GM18517 (cell line): Measurements from ENCODE around the gene MRS2.

Experiments
- ATAC-seq: cut with Tn5 transposase; IDR thresholded peaks from one replicate; pipeline ENCODE4 v1.9.1; 2021; ENCODE audit warnings: mild to moderate bottlenecking, moderate library complexity; ENCODE audit not compliant: unreplicated experiment

MRS2 gene

DNA sequence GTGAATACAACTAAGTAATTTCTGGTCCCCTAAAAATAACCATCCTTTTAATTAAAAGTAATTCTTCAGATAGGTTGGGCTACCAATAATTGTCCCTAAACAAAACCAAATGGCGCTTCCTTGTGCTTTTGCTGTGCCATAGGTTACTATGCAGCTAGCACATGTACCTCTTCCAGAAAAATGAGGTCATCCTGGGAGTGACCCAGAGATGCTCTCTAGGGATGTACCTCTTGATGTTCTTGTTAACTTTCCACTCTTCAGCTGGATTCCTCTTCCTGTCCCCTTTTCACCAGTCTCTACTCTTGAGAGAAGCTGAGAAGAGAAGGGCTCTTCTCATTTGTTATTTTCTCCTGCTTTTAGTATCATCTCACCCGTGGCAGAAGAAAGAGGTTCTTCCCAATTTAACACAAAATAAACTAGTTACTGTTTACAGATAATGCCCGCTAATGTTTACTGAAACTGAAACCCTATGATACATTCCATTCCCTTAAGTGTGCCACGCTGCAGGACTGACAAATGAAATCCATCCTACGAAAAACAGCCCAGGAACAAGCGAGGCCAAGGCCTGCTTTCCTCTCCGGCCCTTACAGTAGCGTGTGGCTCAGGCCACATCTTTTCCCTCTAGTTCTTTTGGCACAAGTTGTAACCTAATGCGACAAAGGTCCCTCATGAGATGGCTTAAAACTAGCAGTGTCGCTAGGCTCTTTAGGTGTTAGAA, 24.2 kb downstream of the MRS2 start:
- ATAC-seq = no peak

DNA sequence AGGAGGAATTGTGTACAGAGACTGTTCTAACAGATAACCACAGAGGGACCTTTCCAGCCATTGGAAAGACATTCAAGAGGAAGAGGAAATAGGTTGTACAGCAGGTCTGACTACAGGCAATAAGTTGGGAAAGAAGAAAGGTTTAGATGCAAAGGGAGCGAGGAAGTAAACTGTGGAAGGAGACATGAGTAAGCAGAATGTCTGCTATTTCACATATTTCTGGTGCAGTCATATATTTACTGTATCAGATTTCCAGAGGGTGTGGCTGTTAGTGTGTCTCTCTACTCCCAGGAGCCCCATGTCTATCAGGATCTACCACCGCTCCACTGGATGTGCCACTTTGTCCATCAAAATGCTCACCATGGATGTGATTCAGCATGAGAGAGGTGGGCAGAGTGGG, 25.9 kb downstream of the MRS2 start:
- ATAC-seq = no peak

DNA sequence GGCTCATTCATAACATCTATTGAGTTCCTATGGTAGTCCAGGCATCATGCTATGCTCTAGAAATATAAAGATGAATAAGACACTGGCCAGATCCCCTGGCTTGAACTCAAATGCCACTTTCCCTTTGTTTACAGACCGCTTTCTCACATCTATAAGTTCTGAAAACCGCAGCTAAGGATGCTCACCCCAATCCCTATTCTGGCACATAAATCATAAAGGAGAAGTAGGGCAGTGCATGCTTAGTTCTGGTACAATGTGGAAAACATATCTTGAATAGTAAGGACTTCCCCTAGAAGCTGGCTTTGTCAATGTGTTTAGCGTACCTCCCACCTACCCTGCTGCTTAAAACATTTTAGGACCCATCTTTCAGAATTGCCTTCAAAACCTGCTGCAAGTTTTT, 26.4 kb downstream of the MRS2 start:
- no peak for ATAC-seq

DNA sequence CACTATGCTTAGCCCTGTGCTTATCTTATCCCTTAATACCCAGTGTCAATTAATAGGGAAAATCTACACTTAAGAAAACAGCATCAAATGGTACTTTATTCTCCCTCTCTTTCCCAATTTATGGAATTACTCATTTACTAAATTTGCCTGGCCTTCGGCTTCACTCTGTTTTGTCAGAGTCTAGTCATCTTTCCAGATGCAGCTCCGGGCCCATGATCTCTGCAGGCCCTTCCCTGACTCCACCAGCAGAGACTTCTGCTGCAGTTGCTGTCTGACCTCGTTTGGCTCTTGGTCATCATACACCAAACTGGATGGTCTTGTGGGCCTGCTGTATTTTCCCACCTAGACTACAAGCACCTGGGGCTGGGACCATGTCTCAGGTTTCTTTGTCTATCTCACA, 27.4 kb downstream of the MRS2 start:
- no peak for ATAC-seq

DNA sequence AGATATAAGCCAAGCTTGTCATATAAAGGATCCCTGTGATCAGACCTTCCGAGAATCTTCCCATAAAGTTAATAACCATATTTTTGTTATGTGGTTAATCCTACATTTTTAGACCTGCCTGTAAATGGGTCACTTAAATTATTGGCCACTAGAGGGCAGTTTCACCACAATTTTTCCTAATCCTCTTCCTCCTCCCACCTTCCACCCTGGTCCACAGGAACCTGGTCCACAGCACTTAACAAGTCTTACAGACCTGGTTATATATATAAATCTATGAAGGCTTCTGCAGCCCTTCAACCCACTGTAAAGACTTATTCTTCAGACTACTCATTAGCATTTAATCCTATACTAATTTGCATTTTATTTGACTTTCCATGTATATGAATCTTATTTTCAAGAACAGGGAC, 28.3 kb downstream of the MRS2 start:
- ATAC-seq = peak; percentile 58

DNA sequence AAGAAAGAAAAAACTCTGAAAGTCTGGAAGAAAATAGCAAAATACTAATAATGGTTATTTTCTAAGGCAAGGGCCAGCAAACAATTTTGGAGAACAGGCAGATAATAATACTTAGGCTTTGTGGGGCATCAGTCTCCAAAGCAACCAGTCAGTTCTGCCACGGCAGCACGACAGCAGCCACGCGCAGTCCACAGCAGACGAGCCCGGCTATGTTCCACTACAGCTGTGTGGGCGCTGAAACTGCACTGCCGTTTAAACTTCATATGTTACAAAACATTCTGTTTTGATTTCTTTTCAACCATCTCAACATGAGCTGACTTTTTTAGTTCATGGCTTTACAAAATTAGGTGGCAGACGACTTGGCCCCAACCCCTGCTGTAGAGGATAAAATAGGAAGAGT, 29.9 kb downstream of the MRS2 start:
- ATAC-seq = no peak

- no peak for ATAC-seq
These were observed 34.2 kb downstream of the MRS2 start for GRCh38 chr6:24436979-24437378.

- ATAC-seq = no peak
These were observed 37.3 kb downstream of the MRS2 start for GRCh38 chr6:24439858-24440539.

DNA sequence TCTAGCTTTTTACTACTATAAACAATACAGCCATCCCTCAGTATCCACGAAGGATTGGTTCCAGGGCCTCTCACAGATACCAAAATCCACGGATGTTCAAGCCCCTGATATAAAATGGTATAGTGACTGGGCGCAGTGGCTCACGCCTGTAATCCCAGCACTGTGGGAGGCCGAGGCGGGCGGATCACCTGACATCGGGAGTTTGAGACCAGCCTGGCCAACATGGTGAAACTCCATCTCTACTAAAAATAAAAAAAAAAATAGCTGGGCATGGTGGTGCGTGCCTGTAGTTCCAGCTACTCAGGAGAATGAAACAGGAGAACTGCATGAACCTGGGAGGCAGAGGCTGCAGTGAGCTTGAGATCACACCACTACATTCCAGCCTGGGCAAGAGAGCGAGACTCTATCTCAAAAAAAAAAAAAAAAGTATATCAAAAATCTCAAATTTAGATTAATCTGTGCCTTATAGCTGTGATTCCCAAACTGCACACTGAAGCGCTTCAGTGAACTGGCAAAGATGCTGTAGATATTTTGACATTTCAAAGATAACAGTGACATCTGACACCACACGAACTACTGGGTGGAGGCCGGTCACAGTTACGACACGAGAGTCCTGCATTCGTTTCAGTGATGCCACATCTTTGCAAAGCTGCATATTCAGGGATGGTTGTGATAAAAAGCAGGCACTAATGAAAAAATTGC, 38.3 kb downstream of the MRS2 start:
- no peak for ATAC-seq

DNA sequence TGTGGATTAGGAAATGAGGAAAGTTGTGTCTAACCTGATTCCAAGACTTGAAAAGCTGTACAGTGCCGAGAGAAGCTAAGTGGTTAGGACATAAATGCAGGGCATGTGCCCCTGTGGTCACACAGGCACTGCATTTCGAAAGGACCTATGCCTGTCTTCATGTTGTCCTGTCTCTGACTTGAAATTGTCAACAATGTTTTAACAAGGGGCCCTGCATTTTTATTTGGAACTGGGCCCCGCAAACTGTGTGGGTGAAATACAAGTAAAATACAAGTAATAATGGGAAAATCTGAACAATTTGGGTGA, 38.8 kb downstream of the MRS2 start:
- ATAC-seq = no peak

- ATAC-seq = no peak
These were observed 41.9 kb downstream of the MRS2 start for GRCh38 chr6:24444588-24444987.

DNA sequence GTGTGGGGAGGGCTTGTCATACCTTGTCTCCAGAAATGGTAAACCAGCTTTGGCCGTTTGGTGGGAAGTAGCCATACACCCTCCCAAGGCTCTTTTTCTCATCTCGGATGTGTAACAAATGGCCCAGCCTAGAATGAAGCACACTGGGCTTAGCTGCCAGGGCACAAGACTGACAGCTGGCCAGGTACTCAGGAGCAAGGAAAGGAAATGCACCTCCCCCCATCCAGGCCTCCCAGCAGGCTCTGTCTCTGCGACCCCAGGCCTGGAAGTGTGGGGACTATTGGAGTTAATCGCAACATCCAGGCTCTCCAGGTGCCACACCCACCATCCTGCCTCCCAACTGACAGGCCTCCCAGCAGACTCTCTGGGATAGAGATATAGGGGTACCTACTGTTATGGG, 43.0 kb downstream of the MRS2 start:
- no peak for ATAC-seq

- ATAC-seq = no peak
These were observed 43.9 kb downstream of the MRS2 start for GRCh38 chr6:24446670-24447069.

DNA sequence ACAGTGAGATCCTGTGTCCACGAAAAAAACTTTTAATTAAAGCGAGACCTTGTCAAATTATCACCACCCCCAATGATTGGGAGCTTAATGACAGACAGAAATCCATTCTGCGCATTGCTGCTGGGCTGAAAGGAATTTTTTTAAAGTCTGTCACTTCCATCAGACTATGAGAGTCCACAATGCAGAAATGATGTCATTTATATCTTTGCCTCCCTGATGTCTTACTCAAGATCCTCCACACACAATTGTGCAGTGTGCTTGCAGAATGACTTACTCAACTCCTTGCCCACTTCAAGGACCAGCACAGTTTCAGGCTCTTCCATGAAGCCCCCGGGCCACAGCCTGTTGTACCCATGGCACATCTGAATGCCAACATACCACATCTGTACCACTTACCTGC, 45.7 kb downstream of the MRS2 start:
- ATAC-seq = no peak

GRCh38 chr6:24448828-24449525, 46.2 kb downstream of the MRS2 start:
- no peak for ATAC-seq

DNA sequence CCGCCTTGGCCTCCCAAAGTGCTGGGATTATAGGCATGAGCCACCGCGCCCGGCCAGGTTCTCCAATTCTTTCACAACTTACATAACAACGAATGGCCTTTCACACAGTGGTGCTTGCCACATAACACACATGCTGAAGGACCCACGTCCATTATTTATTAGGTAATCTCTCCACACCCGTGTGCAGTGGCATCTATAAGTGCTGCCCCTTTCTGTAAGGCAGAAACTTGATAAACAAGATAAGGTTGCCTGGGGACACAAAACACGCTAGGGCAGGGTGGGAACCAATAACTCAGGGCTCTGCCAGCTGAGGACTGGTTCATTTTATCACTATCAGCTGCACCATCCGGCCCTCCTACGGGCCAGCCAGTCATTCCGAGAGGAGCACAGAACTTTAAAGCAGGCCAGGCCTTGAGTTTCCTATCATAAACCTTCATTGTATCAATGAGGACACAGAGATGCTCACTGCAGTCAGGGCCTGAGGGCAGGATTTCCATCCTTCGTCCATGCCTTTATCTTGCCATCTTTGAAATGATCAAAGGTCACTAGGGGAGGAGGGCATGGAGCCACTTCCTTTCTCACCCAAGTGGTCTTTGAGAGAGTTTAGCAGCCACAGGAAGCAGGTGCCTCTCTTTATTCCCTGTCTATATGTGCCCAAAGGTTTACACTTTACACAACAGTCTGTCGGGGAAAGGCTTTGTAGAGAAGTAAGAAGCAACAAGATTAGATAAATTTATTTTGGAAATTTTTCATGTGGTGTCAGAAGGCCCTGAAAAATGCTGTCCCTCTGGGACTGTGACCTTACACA, 49.0 kb downstream of the MRS2 start:
- no peak for ATAC-seq

- no peak for ATAC-seq
These were observed 51.2 kb downstream of the MRS2 start for GRCh38 chr6:24453921-24454320.

GRCh38 chr6:24454452-24454851, 51.7 kb downstream of the MRS2 start:
- no peak for ATAC-seq

GRCh38 chr6:24455061-24455460, 52.3 kb downstream of the MRS2 start:
- no peak for ATAC-seq

DNA sequence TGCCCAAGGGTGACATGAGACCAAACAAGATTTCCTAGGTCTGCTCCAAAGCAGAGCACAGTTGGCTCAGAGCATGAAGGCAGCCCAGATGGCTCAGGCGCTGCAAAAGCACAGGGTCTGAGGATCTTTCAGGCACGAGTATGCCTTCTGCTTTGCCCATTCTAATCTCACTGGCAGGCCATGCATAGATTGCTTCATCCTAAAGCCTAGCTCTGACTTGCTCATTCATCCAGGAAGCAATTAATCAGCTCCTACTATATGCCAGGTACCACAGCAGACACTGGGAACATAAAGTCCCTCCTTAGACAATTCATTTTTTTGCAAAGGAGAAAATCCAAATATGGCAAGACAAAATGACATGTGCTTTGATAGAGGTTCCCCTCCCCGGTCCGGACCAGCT, 55.4 kb downstream of the MRS2 start:
- no peak for ATAC-seq

DNA sequence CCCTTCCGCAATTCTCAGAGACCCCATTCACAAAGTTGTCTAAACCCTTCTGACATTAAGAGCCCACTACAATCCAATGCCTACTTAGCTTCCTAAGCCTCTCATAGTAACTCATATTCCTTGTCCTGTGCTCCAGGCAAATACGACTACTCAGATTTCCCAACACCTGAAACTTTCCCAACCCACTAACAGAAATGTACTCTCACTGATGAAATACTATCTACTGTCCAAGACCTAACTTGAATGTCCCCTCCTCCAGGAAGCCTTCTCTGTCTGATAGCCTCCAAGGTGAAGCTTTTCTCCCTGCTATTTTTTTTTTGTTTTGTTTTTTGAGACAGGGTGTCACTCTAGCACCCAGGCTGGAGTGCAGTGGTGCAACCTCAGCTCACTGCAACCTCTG, 56.2 kb downstream of the MRS2 start:
- no peak for ATAC-seq
